Astrocyte of the spinal cord (primary cell): ENCODE data around the gene TTC28.

Experiments
- DNase-seq: peaks from one replicate; pipeline ENCODE4 v3.0.0; 2011; ENCODE audit warnings: low read depth, low spot score
- H3K4me3 ChIP-seq: 2 replicates; pipeline ENCODE4 v1.5.1; 2011; ENCODE audit warnings: low read depth, mild to moderate bottlenecking, low read length, moderate library complexity
- in situ Hi-C: cut with HindIII; loops from 2 replicates; pipeline ENCODE4 v1.10.0; 2017; ENCODE audit warnings: low sequenced_read_pairs
- TF ChIP-seq, protein P1 (sequence below): IDR thresholded peaks from 2 replicates; pipeline ENCODE4 v1.5.1; 2012; ENCODE audit warnings: low read depth, mild to moderate bottlenecking, low read length, inconsistent platforms

Gene TTC28

DNA sequence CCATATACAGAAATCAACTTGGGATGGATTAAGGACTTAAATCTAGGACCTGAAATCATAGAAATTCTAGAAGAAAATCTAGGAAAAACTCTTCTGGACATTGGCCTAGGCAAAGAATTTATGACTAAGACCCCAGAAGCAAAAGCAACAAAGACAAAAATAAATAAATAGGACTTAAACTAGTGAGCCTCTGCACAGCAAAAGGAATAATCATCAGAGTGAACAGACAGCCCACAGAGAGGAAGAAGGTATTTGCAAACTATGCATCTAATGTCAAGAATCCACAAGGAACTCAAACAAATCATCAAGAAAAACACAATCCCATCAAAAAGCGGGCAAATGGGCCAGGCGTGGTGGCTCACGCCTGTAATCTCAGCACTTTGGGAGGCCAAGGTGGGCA, 32.4 kb downstream of the TTC28 start:
- no peak overlapping the region for H3K4me3 ChIP-seq
- in situ Hi-C loops: no loop called here
- peak; percentile 5 for DNase-seq
- TF ChIP-seq, protein P1, sequence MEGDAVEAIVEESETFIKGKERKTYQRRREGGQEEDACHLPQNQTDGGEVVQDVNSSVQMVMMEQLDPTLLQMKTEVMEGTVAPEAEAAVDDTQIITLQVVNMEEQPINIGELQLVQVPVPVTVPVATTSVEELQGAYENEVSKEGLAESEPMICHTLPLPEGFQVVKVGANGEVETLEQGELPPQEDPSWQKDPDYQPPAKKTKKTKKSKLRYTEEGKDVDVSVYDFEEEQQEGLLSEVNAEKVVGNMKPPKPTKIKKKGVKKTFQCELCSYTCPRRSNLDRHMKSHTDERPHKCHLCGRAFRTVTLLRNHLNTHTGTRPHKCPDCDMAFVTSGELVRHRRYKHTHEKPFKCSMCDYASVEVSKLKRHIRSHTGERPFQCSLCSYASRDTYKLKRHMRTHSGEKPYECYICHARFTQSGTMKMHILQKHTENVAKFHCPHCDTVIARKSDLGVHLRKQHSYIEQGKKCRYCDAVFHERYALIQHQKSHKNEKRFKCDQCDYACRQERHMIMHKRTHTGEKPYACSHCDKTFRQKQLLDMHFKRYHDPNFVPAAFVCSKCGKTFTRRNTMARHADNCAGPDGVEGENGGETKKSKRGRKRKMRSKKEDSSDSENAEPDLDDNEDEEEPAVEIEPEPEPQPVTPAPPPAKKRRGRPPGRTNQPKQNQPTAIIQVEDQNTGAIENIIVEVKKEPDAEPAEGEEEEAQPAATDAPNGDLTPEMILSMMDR: no peak

DNA sequence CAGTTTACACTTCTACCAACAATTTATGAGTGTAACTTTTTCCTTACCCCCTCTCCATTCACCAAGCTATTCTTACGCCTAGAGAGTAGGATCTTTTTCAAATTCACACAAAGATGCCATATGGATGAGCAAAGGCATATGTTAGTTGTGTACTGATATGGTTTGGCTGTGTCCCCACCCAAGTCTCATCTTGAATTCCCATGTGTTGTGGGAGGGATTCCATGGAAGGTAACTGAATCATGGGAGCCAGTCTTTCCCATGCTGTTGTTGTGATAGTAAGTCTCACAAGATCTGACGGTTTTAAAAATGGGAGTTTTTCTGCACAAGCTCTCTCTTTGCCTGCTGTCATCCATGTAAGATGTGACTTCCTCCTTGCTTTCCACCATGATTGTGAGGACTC, 40.3 kb downstream of the TTC28 start:
- no peak for DNase-seq
- TF ChIP-seq, protein P1: no peak
- in situ Hi-C loops: no loop called here
- no peak overlapping the region for H3K4me3 ChIP-seq

DNA sequence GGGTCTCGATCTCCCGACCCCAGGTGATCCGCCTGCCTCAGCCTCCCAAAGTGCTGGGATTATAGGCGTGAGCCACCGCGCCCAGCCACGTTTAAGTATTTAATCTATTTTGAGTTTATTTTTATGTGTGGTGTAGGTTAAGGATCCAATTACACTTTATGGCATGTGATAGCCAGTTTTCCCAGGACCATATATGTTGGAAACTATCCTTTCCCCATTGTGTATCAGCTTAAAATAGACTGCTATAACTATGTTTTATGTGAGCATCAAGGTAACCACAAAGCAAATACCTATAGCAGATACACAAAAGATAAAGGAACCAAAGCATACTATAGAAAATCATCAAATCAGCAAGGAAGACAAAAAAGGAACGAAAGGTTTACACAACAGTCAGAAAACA, 42.4 kb downstream of the TTC28 start:
- in situ Hi-C loops: no loop called here
- DNase-seq: no peak
- TF ChIP-seq, protein P1: no peak
- H3K4me3 ChIP-seq: no peak overlapping the region

DNA sequence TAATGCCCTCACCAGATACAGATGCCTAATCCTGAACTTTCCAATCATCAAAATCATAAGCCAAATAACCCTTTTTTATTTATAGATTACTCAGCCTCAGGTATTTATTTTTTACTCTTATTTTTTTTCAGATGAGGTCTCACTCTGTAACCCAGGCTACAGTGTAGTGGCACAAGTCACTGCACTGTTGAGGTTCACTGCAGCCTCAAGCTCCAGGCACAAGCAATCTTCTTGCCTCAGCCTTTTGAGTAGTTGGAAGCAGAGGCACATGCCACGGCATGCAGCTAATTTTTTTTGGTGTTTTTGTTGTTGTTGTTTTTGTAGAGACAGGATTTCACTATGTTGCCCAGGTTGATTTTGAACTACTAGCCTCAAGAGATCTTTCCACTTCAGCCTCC, 49.5 kb downstream of the TTC28 start:
- TF ChIP-seq, protein P1: no peak
- in situ Hi-C loops: no loop called here
- no peak for DNase-seq
- no peak overlapping the region for H3K4me3 ChIP-seq

DNA sequence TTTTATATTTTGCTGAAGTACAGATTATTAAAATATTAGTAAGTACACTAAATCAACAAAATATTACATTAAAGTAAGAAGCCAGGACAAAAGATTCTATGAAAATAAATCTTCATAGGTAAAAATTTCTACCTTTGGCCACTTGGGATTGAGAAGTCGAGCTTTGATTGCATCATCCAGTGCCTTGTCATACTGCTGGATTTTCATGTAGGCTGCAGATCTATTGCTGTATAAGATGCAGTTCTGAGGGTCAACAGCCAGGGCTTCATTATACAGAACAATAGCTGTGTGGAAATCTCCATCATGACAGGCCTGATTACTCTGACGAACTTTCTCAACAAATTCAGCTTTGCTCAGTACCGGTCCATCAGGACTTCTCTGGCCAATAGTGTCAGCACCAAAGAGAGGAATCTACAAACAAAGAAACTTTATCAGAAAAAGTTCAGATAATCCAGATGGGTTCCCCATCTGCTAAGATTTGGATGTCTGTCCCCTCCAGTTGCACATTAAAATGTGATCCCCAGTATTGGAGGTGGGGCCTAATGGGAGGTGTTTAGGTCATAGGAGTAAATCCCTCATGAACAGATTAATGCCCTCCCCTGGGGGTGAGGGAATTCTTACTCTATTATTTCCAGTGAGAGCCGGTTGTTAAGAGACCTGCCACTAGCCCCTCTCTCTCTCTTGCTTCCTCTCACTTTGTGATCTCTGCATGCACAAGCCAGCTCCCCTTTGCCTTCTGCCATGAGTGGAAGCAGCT, 50.0 kb downstream of the TTC28 start:
- no peak overlapping the region for H3K4me3 ChIP-seq
- no peak for DNase-seq
- in situ Hi-C loops: no loop called here
- TF ChIP-seq, protein P1: no peak

DNA sequence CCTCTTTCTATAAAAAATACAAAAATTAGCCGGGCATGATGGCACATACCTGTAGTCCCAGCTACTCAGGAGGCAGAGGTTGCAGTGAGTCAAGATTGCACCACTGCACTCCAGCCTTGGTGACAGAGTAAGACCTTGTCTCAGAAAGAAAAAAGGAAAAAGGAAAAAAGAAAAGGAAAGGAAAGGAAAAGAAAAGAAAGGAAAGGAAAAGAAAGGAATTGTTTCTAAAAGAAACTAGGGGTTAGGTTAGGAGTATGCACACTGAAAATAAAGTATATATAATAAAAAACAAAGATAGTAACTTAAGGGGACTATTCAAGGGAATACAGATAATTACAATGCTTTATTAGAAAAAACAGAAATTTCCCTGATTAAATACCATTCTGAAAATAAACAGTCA, 50.9 kb downstream of the TTC28 start:
- no peak overlapping the region for H3K4me3 ChIP-seq
- no peak for DNase-seq
- in situ Hi-C loops: no loop called here
- TF ChIP-seq, protein P1: no peak
